ENCODE data around the gene FAM53B.
A peak's percentile ranks its signal among the peaks of the same experiment; 100 is the strongest.

Gene FAM53B

DNA sequence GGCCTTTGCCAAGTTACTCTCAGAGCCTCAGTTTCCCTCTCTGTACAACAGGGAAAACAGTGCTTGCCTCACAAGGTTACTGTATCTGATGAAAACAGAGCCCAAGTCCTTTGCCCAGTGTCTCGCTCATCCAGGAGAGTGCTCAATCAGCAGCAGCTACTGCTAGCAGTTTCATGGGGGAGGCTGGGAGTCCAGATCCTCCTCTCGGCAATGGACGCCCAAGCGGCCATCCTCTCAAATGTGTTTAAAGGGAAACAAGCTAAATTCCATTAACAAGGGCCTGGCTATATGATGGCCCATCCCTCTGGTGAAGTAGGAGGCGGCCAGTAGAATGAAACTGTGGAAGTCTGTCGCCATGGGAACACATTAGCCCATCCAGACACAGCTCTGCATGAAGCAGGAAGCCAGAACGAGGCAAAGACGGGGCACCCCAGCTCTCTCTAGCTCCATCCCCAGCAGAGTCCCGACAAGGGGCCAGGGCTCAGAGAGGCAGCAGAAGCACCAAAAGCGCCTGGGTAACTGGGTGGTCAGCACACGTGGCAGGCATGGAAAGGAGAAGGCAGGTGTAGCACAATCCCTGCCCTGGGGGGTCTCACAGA is 35.2 kb downstream of the FAM53B start:
- no peak for DNase-seq (ENCODE audit: low read depth)

- DNase-seq (ENCODE audit: low read depth) = no peak
Observed at GRCh38 chr10:124708246-124708779, 35.9 kb downstream of the FAM53B start.

- DNase-seq (ENCODE audit: low read depth) = no peak
Observed at GRCh38 chr10:124707551-124707950, 36.6 kb downstream of the FAM53B start.

- no peak for DNase-seq (ENCODE audit: low read depth)
Observed at GRCh38 chr10:124707144-124707467, 37.1 kb downstream of the FAM53B start.

DNA sequence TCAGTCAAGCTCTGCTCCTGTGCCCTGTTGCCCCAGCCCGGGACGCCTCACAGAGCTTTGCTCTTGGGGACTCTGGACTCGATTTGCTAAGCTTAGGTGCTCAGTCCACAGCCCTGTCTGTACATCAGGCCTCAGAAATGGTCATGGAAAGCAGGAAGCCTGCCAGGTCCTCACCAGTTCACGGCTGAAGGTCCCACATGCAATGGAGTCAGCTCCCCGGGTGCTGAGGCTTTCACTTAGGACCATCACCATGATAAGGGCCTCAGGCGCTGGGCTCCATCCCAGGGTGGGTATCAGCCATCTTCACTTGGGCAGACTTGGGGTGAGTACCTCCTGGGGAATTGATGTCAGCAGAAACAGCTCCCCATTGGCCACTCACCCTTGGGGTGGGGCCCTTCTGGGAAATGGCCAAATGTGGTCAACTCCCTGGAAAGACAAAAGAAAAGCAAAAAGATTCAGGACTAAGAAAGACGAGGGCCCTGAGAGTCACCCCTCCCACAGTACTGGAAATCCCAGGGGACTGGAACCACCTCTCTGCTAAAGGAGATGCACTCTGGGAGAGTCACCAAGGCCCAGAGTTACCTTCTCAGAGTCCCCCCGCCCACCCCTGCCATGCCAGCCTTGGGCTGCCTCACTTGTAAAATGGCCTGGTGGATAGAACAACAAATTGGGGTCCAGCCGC is 37.6 kb downstream of the FAM53B start:
- DNase-seq (ENCODE audit: low read depth) = no peak

DNA sequence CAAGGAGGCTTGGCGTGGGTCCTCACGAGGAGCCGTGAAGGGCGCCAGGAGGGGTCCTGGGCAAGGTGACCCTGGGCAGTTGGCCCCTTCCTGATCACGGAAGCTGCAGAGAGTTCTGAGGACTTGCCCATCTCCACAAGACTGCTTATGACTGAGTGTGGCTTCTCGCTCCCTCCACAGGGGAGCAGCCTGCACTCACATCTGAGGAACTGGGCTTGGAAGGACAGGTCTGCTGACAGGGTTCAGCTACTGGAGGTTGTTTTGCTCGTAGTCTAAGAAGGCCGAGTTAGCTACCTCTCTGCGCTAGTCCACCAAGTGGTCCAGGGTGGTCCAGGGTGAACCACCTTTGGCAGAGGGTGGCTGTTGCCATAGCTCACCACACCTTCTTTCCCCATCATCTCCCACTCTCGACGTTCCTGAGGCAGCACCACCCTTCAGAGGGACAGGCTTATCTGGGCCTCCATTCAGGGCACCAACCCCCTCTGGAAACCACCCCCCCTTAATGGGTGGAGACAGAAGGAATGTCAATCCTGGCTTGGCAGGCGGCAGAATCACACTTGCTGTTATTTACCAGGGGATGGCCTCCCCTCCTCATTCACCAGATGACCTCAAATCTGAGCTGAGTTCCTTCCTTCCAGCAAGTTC is 38.2 kb downstream of the FAM53B start:
- no peak for DNase-seq (ENCODE audit: low read depth)

GRCh38 chr10:124705381-124705740 is 38.8 kb downstream of the FAM53B start:
- no peak for DNase-seq (ENCODE audit: low read depth)

DNA sequence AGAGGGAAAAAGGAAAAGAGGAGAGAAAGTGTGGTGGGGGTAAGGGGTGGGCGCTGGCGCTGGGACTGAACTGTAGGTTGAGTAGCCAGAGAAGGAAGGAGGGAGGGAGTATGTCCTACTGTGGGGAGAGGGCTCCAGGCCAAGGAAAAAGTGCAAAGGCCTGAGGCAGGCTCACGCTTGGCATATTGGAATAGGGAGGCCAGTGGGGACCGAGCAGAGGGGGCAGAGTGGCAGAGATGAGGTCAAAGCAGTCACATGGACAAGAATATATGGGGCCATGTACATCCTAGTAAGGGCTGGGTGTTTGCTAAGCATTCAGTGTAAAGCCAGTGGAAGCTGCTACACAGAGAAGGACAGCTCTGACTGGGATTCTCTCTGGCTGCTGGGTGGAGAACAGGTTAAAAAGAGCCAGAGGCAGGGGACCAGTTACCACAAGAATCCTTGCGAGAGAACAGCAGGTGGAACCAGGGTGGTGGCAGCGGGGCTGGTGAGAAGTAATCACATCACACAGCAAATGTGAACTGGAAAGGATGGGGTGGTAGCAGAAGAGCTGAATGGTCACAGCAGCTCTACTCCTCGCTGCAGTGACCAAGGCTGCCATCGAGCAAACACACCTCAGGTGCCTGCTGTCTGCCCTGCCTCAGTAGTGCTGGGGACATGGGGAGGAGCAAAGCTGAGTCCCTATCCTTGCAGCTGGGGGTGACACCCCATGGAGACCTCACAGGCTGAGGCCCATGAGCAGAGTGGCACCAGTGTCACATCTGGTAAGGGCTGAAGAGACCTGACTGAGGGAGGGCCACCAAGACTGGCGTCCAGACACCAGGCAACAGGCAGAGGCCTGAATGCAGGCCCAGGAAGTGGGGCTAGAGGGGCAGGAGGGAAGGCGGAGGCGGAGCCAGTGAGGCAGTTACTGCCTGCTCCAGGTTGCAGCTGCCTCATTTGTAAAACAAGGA is 39.5 kb downstream of the FAM53B start:
- DNase-seq (ENCODE audit: low read depth) = no peak

GRCh38 chr10:124703778-124704427 is 40.3 kb downstream of the FAM53B start:
- DNase-seq (ENCODE audit: low read depth) = peak; percentile 47

DNA sequence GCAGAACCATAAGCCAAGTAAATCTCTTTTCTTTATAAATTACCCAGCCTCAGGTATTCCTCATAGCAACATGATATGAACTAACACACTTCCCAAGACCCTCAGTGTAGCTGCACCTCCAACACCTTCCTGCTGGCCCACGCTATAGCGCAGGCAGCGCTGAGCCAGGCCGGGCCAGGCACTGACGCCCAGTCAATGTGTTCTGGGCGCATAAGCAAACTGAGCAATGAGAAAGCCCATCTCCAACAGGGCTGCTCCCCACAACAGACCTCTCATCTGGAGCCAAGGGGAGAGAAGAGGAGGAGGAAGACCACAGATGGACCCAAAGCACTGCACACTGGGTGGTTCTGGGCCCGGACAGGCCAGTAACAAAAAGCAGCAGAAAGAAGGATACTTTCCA is 40.8 kb downstream of the FAM53B start:
- no peak for DNase-seq (ENCODE audit: low read depth)

DNA sequence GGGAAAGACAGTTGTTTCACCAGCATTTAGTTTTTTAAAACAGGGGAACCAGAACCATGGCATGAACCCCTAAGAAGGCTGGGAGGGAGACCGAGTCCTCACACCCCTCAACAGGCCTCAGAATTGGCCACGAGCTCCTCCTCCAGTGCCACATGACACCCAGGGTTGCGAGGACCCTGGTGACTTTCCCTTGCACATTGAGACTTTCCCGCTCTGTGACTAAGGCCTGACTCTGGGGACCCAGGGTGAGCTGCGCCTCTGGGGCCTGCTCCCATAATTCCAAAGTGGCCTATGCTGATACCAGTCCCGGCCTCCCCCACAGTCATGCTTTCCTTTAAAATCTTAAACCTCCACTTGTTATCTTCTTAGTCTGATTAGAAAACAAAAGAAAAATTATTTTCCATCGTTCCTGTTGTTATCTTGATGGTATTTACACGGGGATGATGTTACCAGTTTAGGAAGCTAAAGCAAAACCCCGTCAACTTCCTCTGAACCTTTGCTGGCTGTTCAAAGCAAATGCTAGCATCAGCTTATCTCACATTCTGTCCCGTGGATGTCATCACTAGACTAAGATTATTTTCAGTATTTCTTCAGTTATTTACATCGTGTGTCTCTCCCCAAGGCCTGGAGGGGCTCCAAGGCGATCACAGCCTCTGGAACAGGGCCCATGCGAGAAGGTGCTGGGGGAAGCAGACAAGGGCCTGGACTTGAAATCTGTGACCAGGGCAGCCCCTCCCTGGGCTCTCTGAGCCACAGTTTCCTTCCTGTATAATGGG is 42.1 kb downstream of the FAM53B start:
- no peak for DNase-seq (ENCODE audit: low read depth)

DNA sequence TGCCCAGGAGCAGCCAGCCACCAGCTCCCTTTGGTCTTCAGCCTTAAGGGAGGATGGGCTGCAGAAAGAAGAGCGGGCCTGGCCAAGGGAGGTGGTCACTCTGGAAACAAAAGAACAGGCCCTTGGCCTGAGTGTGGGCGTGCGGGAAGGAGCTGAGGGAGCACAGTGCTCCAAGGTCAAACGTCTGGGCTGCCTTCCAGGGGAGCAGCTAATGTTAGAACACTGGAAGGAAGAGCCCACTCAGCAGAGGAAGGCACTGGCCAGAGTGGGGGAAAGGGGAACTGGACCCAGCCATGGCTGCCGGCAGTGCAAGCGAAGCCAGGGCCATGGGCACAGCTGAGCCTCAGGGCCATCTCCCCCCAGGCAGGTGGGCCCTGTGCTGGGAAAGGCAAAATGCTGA is 42.7 kb downstream of the FAM53B start:
- DNase-seq (ENCODE audit: low read depth) = peak; percentile 68

DNA sequence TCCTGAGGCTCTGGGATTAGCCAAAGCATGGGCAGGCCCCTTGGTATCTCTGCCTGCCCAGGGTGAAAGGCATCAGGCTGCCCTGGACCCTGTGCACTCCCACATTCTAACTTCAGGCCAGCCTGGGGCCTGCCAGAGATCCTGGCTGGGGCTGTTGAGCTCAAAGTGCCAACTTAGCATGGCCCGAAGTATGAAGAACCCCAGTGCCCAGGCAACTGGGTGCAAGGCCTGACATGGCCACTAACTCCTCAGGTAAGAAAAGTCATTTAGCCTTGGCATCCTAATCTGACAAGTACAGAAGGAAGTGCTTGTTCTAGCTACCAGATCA is 43.2 kb downstream of the FAM53B start:
- DNase-seq (ENCODE audit: low read depth) = no peak

DNA sequence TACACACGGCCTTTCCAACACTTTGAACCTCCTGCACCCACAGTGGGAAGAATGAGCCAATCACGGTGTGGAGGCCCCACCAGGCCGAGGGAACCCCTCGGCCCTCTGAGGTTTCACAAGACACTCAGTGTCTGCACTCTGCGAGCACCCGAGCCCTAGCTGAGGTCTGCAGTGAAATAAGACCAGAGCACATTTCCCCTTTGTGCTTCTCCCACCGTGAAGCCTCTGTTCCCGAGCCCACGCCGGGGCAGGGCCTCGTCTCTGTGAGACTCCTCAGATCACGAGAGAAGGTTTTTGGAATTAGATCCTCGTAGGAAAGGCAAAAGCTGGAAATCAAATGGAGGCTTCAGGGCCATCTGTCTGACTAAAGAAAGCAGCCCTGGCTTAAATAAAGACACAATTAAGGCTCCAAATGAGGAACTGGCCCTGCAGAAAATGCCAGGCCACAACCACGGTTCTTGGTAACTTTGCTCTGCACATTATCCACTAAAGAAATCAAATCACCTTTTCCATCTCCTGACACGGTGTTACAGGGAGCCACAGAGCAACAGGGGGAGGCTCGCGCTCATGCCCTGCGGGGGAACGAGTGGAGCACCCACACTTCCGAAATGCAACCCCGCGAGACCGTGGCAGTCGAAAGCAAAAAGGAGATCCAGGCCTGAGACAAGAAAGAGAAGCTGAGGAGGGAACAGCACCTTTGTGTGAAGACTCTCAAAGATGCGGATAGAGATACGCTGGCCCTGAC is 43.7 kb downstream of the FAM53B start:
- no peak for DNase-seq (ENCODE audit: low read depth)

GRCh38 chr10:124699471-124700292 is 44.5 kb downstream of the FAM53B start:
- DNase-seq (ENCODE audit: low read depth) = no peak

DNA sequence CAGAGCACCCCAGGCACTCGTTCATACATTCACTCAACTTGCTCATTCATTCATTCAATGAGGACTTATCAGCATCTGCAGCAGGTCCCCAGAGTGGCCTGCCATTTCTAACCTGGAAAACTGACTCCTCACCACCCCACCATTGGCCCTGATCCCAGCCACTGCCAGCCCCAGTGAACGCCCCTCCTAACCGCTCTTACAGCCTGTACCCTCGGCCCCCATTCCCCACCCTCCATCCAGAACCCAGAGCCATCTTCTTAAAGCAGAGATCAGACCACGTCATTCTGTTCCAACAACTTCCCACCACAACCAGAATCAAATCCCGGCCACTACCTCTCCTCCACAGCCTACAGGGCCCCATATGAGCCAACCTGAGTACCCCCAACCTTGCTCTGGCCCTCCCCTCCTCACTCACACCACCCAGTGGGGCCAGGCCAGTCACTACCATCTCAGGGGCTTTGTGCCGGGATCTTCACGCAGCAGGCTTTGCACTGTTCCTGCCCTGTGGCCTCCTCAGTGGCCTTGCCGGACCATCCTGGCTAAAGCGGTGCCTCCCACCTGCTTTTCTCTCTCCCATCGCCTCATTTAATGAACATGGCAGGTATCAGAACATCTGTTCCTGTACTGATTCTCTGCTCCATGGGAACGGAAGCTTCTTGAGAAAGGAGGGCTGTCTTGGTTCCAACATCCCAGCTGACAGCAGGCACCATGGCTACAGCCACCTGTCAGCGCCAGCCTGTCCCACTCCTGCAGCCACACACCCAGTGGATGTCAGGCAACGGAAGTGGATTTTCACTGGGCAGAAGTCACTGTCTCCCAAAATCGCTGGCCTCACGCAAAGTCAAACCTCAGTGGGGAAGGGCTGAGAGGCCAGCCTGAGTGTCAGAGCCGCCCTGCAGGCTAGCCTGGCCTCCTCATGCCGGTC is 45.4 kb downstream of the FAM53B start:
- no peak for DNase-seq (ENCODE audit: low read depth)

DNA sequence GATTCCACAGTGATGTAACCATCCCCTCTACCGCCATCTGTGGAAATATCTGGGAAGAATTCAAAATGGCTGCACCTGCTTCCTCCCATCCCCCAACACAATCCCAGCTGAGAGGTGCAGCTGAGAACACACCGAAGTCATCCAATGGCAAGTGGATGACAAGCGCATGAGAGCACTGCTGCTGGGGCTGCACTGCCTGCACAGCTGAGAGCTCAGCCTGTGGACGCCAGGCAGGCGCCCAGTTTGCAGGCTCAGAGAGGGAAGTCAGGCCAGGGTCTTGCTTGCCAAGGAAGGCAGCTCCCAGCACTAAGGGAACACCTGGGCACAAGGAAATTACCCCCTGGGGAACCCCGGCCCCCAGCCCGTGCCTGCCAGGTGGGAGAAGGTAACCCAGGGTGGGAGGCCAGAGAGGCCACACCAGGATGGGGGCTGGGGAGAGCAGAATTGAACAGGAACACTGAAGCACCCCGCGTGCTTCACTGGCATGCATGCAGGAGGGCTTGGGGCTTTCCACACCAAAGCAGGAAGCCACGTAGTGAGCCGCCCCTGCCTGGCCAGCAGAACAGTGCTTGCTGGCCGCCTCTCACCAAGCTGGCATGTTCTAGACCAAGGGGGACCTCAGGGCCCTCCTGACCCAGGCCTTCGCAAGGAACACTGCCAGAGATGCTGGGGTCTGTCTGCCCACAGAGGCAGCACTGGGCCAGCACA is 46.2 kb downstream of the FAM53B start:
- no peak for DNase-seq (ENCODE audit: low read depth)

DNA sequence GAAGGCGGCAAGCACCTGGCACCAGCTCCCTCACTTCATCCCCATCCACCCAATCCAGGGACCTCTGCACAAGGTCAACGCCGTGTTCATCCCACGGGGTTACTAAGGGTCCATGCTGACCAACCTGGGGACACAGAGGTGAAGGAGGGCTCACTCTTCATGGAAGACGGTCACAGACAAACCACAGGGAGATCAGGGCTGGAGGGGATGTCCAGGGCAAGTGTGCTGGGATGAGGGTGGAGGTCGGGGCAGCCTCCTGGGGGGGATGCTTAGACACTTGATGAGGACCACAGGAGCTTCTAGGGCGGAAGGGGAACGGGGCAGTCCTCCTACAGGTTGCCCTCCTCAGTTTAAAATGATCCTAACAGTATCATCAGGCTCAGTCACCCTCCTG is 46.7 kb downstream of the FAM53B start:
- no peak for DNase-seq (ENCODE audit: low read depth)
